HT-29 (cell line): ENCODE measurements around the gene PKLR. TPM values are rescaled to one million over a fixed set of nuclear protein-coding genes. Genes with fewer than 3 reads are reported as not detected.
"Not testable (repeated sequence)": the region's sequence is repeated elsewhere in the genome, so short reads cannot be mapped to it uniquely, and the experiment has no call there.

ENCODE experiments used
- DNase-seq: peaks from one replicate; pipeline ENCODE4 v3.0.0-alpha.2; 2015; ENCODE audit warnings: low spot score
- total RNA-seq: library from RNA; depleted of rRNA; stranded (reverse); fragments of >200 nt; shearing (Covaris generic); gene quantifications from 2 replicates; pipeline ENCODE4 v1.2.3, GENCODE V29; 2014; rRNA removed

PKLR gene
- total RNA-seq: 0.28 TPM in 1 of 2 replicates, not detected in the other

GRCh38 chr1:155301342-155301841 is at the start of gene PKLR:
TSS of gene PKLR (minus strand) at chr1:155301438. CDS start at chr1:155301395, 43 bp downstream.
- no peak for DNase-seq

GRCh38 chr1:155342842-155343241 is 41.6 kb upstream of the PKLR start:
- DNase-seq: no peak

GRCh38 chr1:155339515-155340097 is 38.4 kb upstream of the PKLR start:
- no peak for DNase-seq

- no peak for DNase-seq
Measured at GRCh38 chr1:155334962-155335361, 33.7 kb upstream of the PKLR start.

GRCh38 chr1:155329980-155330598 is 28.9 kb upstream of the PKLR start:
- DNase-seq: no peak

GRCh38 chr1:155328856-155329255 is 27.6 kb upstream of the PKLR start:
- not testable (repeated sequence) for DNase-seq

- no peak for DNase-seq
Measured at GRCh38 chr1:155327981-155328380, 26.7 kb upstream of the PKLR start.

- DNase-seq: no peak
Measured at GRCh38 chr1:155326631-155327037, 25.4 kb upstream of the PKLR start.

- DNase-seq: no peak
Measured at GRCh38 chr1:155326020-155326526, 24.8 kb upstream of the PKLR start.

GRCh38 chr1:155325603-155325893 is 24.3 kb upstream of the PKLR start:
- no peak for DNase-seq

- DNase-seq: peak; percentile 82
Measured at GRCh38 chr1:155324717-155325602, 23.7 kb upstream of the PKLR start.

- peak; percentile 93 for DNase-seq
Measured at GRCh38 chr1:155324037-155324716, 22.9 kb upstream of the PKLR start.

GRCh38 chr1:155323729-155324036 is 22.4 kb upstream of the PKLR start:
- peak; percentile 95 for DNase-seq

GRCh38 chr1:155322953-155323728 is 21.9 kb upstream of the PKLR start:
- DNase-seq: peak; percentile 93

- no peak for DNase-seq
Measured at GRCh38 chr1:155322571-155322952, 21.3 kb upstream of the PKLR start.

GRCh38 chr1:155321639-155322503 is 20.6 kb upstream of the PKLR start:
- DNase-seq: no peak

- peak; percentile 74 for DNase-seq
Measured at GRCh38 chr1:155320661-155321617, 19.7 kb upstream of the PKLR start, which contains the start of gene RUSC1. TSS of gene RUSC1 (plus strand) at chr1:155320894. CDS start at chr1:155321774, 880 bp downstream.

- no peak for DNase-seq
Measured at GRCh38 chr1:155320252-155320651, 19.0 kb upstream of the PKLR start.

GRCh38 chr1:155319536-155319935 is 18.3 kb upstream of the PKLR start:
- DNase-seq: no peak
